ENCODE measurements around the gene RNASE7. TPM values are rescaled to one million over a fixed set of nuclear protein-coding genes. Genes with fewer than 3 reads are reported as not detected.

RNASE7 gene
- polyA plus RNA-seq, 6 donors from 2014 or later = not detected

GRCh38 chr14:21016413-21017190, 25.6 kb upstream of the RNASE7 start:
- ATAC-seq (ENCODE audit: low read depth in 2 of 2) (no peak), DNase-seq (no peak)
- Mint-ChIP-seq H3K27ac (peak overlapping the region in 1 of 6 donors; percentile 69), H3K4me3 (no peak overlapping the region), H3K27me3 (peaks cover 28 to 70% (median 34%) of the 10 kb centered on the region in 3 donors), H3K4me1 (no peaks in the 10 kb centered on the region), H3K9me3 (no peaks in the 10 kb centered on the region), H3K36me3 (no peaks in the 10 kb centered on the region)

- H3K27me3 Mint-ChIP-seq = peaks cover 24 to 70% (median 34%) of the 10 kb centered on the region in 3 donors
- H3K27ac Mint-ChIP-seq = no peak overlapping the region
- H3K9me3 Mint-ChIP-seq = no peaks in the 10 kb centered on the region
- no peak overlapping the region for H3K4me3 Mint-ChIP-seq
- ATAC-seq (ENCODE audit: low read depth in 2 of 2) (no peak), DNase-seq (no peak)
- peaks cover under 1 to 7% (median 6%) of the 10 kb centered on the region in 3 donors for H3K4me1 Mint-ChIP-seq
- no peaks in the 10 kb centered on the region for H3K36me3 Mint-ChIP-seq
These were observed 24.5 kb upstream of the RNASE7 start for GRCh38 chr14:21017528-21018245.

- peaks cover 23 to 72% (median 36%) of the 10 kb centered on the region in 3 donors for H3K27me3 Mint-ChIP-seq
- peaks cover 6 to 12% (median 11%) of the 10 kb centered on the region in 3 donors for H3K4me1 Mint-ChIP-seq
- no peak overlapping the region for H3K27ac Mint-ChIP-seq
- H3K9me3 Mint-ChIP-seq = no peaks in the 10 kb centered on the region
- H3K4me3 Mint-ChIP-seq = no peak overlapping the region
- no peaks in the 10 kb centered on the region for H3K36me3 Mint-ChIP-seq
- ATAC-seq (ENCODE audit: low read depth in 2 of 2) (no peak), DNase-seq (no peak)
These were observed 23.9 kb upstream of the RNASE7 start for GRCh38 chr14:21018286-21018685.

- no peaks in the 10 kb centered on the region for H3K36me3 Mint-ChIP-seq
- no peak for DNase-seq
- no peak overlapping the region for H3K27ac Mint-ChIP-seq
- no peak overlapping the region for H3K4me3 Mint-ChIP-seq
- peaks cover 11 to 16% (median 12%) of the 10 kb centered on the region in 3 donors for H3K4me1 Mint-ChIP-seq
- peaks cover 23 to 74% (median 33%) of the 10 kb centered on the region in 3 donors for H3K27me3 Mint-ChIP-seq
- no peak for ATAC-seq (ENCODE audit: low read depth in 2 of 2)
- no peaks in the 10 kb centered on the region for H3K9me3 Mint-ChIP-seq
These were observed 23.4 kb upstream of the RNASE7 start for GRCh38 chr14:21018781-21019180.

GRCh38 chr14:21019366-21019765, 22.8 kb upstream of the RNASE7 start:
- ATAC-seq (ENCODE audit: low read depth in 2 of 2) = no peak

GRCh38 chr14:21020977-21021545, 21.1 kb upstream of the RNASE7 start:
- H3K27ac Mint-ChIP-seq = no peak overlapping the region
- H3K4me3 Mint-ChIP-seq = no peak overlapping the region
- H3K9me3 Mint-ChIP-seq = no peaks in the 10 kb centered on the region
- H3K36me3 Mint-ChIP-seq = no peaks in the 10 kb centered on the region
- peaks cover 16 to 59% (median 17%) of the 10 kb centered on the region in 3 donors for H3K27me3 Mint-ChIP-seq
- DNase-seq (no peak), ATAC-seq (ENCODE audit: low read depth in 2 of 2) (no peak)
- peaks cover 21 to 23% (median 21%) of the 10 kb centered on the region in 3 donors for H3K4me1 Mint-ChIP-seq

More at GRCh38 chr14:21019366-21019765, 22.8 kb upstream of the RNASE7 start:
- H3K27me3 Mint-ChIP-seq = peaks cover 22 to 69% (median 27%) of the 10 kb centered on the region in 3 donors
- peaks cover 17 to 22% (median 17%) of the 10 kb centered on the region in 3 donors for H3K4me1 Mint-ChIP-seq
- no peaks in the 10 kb centered on the region for H3K36me3 Mint-ChIP-seq
- DNase-seq = no peak
- H3K4me3 Mint-ChIP-seq = no peak overlapping the region
- H3K27ac Mint-ChIP-seq = no peak overlapping the region
- no peaks in the 10 kb centered on the region for H3K9me3 Mint-ChIP-seq

- peak overlapping the region in 1 of 6 donors; percentile 73 for H3K27ac Mint-ChIP-seq
- peak overlapping the region in 6 of 8 donors; percentile 3 to 88 (median 68) for H3K4me3 Mint-ChIP-seq
- no peaks in the 10 kb centered on the region for H3K36me3 Mint-ChIP-seq
- no peak for ATAC-seq (ENCODE audit: low read depth in 2 of 2)
- H3K4me1 Mint-ChIP-seq = peaks cover 21 to 29% (median 25%) of the 10 kb centered on the region in 3 donors
- H3K9me3 Mint-ChIP-seq = no peaks in the 10 kb centered on the region
- DNase-seq = no peak
- peaks cover 16 to 48% (median 17%) of the 10 kb centered on the region in 3 donors for H3K27me3 Mint-ChIP-seq
These were observed 19.5 kb upstream of the RNASE7 start for GRCh38 chr14:21022686-21023085.

GRCh38 chr14:21023174-21023573, 19.0 kb upstream of the RNASE7 start:
- Mint-ChIP-seq H3K36me3 (no peaks in the 10 kb centered on the region), H3K27ac (no peak overlapping the region), H3K27me3 (peaks cover 16 to 44% (median 17%) of the 10 kb centered on the region in 3 donors), H3K9me3 (no peaks in the 10 kb centered on the region), H3K4me1 (peaks cover 21 to 29% (median 25%) of the 10 kb centered on the region in 3 donors), H3K4me3 (peak overlapping the region in 6 of 8 donors; percentile 69 to 92 (median 88))
- DNase-seq (no peak), ATAC-seq (ENCODE audit: low read depth in 2 of 2) (no peak)

- ATAC-seq (ENCODE audit: low read depth in 2 of 2) = peak; percentile 11 to 22
These were observed 18.2 kb upstream of the RNASE7 start for GRCh38 chr14:21023817-21024584.

GRCh38 chr14:21024585-21025370, 17.4 kb upstream of the RNASE7 start, which contains the start of gene NDRG2:
Gene NDRG2, minus strand, starts transcription at chr14:21025061. Its CDS starts 1,746 bp downstream, at chr14:21023315.
- peak; percentile 64 for DNase-seq
- Mint-ChIP-seq H3K4me3 (peak within 1 kb of the TSS; percentile 88 to 95 (median 92)), H3K27me3 (peaks cover 11 to 37% (median 17%) of the 10 kb centered on the region in 3 donors), H3K4me1 (peaks cover 21 to 29% (median 25%) of the 10 kb centered on the region in 3 donors), H3K27ac (peak within 1 kb of the TSS in 4 of 6 donors; percentile 20 to 65 (median 55)), H3K9me3 (no peaks in the 10 kb centered on the region), H3K36me3 (no peaks in the 10 kb centered on the region)
- peak; percentile 92 to 93 for ATAC-seq (ENCODE audit: low read depth in 2 of 2)

More at GRCh38 chr14:21023817-21024584, 18.2 kb upstream of the RNASE7 start:
- H3K27ac Mint-ChIP-seq = peak overlapping the region in 3 of 6 donors; percentile 32 to 65 (median 40)
- peak overlapping the region; percentile 88 to 94 (median 91) for H3K4me3 Mint-ChIP-seq
- peaks cover 16 to 44% (median 17%) of the 10 kb centered on the region in 3 donors for H3K27me3 Mint-ChIP-seq
- H3K9me3 Mint-ChIP-seq = no peaks in the 10 kb centered on the region
- H3K4me1 Mint-ChIP-seq = peaks cover 21 to 29% (median 25%) of the 10 kb centered on the region in 3 donors
- DNase-seq = no peak
- H3K36me3 Mint-ChIP-seq = no peaks in the 10 kb centered on the region

GRCh38 chr14:21025371-21026273, 16.5 kb upstream of the RNASE7 start:
- peaks cover 10 to 32% (median 23%) of the 10 kb centered on the region in 3 donors for H3K27me3 Mint-ChIP-seq
- H3K4me3 Mint-ChIP-seq = peak overlapping the region; percentile 88 to 95 (median 92)
- H3K9me3 Mint-ChIP-seq = no peaks in the 10 kb centered on the region
- ATAC-seq (ENCODE audit: low read depth in 2 of 2) = no peak
- no peaks in the 10 kb centered on the region for H3K36me3 Mint-ChIP-seq
- H3K27ac Mint-ChIP-seq = peak overlapping the region in 3 of 6 donors; percentile 20 to 89 (median 58)
- H3K4me1 Mint-ChIP-seq = peaks cover 21 to 29% (median 25%) of the 10 kb centered on the region in 3 donors
- DNase-seq = no peak

Measured in naive B cell (primary cell).